ENCODE data around the gene AZIN2. TPM values are rescaled to one million over a fixed set of nuclear protein-coding genes. Genes with fewer than 3 reads are reported as not detected.

AZIN2 gene
- total and polyA plus RNA-seq, 2 of the 8 experiments (the other 6 are each of a cell fraction or from before 2014, with no cell fraction given), result 0.22 to 0.91 TPM

DNA sequence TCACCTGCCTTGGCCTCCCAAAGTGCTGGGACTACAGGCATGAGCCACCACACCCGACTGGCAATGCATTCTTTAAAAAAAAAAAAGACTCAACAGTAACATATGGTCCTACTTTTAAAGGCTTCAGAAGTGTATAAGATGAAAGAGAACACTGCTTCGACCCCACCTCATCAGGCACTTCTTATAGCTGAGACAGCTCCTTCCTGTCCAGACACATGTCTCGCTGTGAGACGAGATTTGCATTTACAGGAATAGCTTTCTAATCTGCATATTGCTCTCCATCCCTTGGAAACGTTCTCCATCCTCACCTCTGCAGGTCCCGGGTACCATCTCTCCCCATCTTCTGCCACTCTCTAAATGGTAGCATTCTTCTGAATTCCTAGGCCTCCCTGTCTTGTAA lies 6.7 kb downstream of the AZIN2 start:
- Histone ChIP-seq H3K4me3 (ENCODE audit: extremely low read depth in 1 of 4, insufficient read depth in 2 of 4, low read depth in 3 of 4, low read length in 4 of 4) (no peak overlapping the region), H3K79me2 (ENCODE audit: control insufficient read depth in 1 of 2, insufficient read depth in 2 of 2, low read length in 2 of 2) (no peaks in the 10 kb centered on the region), H4K20me1 (replicated peaks in 1 of 2; ENCODE audit: control insufficient read depth in 1 of 2, insufficient read depth in 2 of 2, low read length in 2 of 2) (no peaks in the 10 kb centered on the region), H3K4me1 (replicated peaks in 1 of 4; ENCODE audit: control insufficient read depth in 3 of 4, insufficient read depth in 4 of 4, low read length in 3 of 4) (no peaks in the 10 kb centered on the region), H3K36me3 (ENCODE audit: control insufficient read depth in 2 of 4, insufficient read depth in 4 of 4, low read length in 3 of 4) (no peaks in the 10 kb centered on the region), H3K23ac (ENCODE audit: insufficient read length) (no peak overlapping the region), H2AFZ (ENCODE audit: low read length) (no peak overlapping the region), H3K27me3 (replicated peaks in 1 of 4; ENCODE audit: control insufficient read depth in 3 of 4, extremely low read depth in 1 of 4, insufficient read depth in 3 of 4, low read length in 3 of 4) (peaks cover 5 to 28% (median 18%) of the 10 kb centered on the region in 4 experiments), H2BK20ac (ENCODE audit: low read length) (no peak overlapping the region), H2AK5ac (ENCODE audit: low read depth, low read length) (no peak overlapping the region), H4K91ac (replicated peaks; ENCODE audit: insufficient read length, low read length) (no peak overlapping the region), H2BK5ac (ENCODE audit: low read depth, low read length) (no peak overlapping the region), H2BK15ac (ENCODE audit: low read length) (no peak overlapping the region), H3K4me2 (ENCODE audit: insufficient read depth in 1 of 2, low read depth in 2 of 2, low read length in 2 of 2) (no peak overlapping the region), H3K14ac (ENCODE audit: insufficient read length) (no peak overlapping the region), H2BK120ac (replicated peaks; ENCODE audit: low read depth, low read length) (no peak overlapping the region), H4K5ac (ENCODE audit: insufficient read length, low read depth, low read length) (no peak overlapping the region), H3K9ac (replicated peaks in 1 of 4; ENCODE audit: extremely low read depth in 1 of 4, low read depth in 3 of 4, low read length in 3 of 4) (no peak overlapping the region), H3K23me2 (ENCODE audit: low read depth, low read length) (no peaks in the 10 kb centered on the region), H3K79me1 (ENCODE audit: low read depth, low read length) (no peaks in the 10 kb centered on the region), H3K18ac (ENCODE audit: extremely low read depth, low read length) (no peak overlapping the region), H3K27ac (ENCODE audit: low read depth, low read length) (no peak overlapping the region), H3K56ac (replicated peaks; ENCODE audit: insufficient read length, low read depth, low read length) (no peak overlapping the region), H3K9me3 (ENCODE audit: insufficient read depth in 2 of 2, low read depth in 1 of 2, low read length in 1 of 2) (no peaks in the 10 kb centered on the region), H2BK12ac (ENCODE audit: low read depth, low read length) (no peak overlapping the region), H4K8ac (ENCODE audit: extremely low read depth, insufficient read depth, low read length) (no peak overlapping the region), H3K4ac (replicated peaks; ENCODE audit: insufficient read length, low read depth, low read length) (no peak overlapping the region)
- ChIA-PET CTCF (ENCODE audit: partially characterized antibody) (interaction anchor here (0.5 to 8.4 kb wide), 8 partner anchors 8 to 485 kb away, joined by 3 to 77 read pairs (median 9); no protein-coding TSS in a partner anchor), POLR2A (ENCODE audit: partially characterized antibody) (interaction anchor here (1.1 to 1.3 kb wide), 2 partner anchors 154 to 184 kb away, joined by 3 read pairs; no protein-coding TSS in a partner anchor)
- no peak for DNase-seq (ENCODE audit: low read depth in 1 of 2, low spot score in 2 of 2)
- FAIRE-seq, result no peak
- 82% methylated on average over 6 of the region's 6 CpGs; no CpG with 5 or more reads in 1 of the 2 experiments for WGBS, 2 experiments (ENCODE audit: extremely low coverage in 1 of 2, insufficient coverage in 1 of 2, insufficient read length in 1 of 2, insufficient replicate concordance in 2 of 2, low coverage in 1 of 2, low lambda C conversion rate in 2 of 2, missing lambda C conversion rate in 1 of 2)
- TF ChIP-seq SUZ12 (IDR thresholded peaks at IDR 0.05; ENCODE audit: low read length) (no peak), SP1 (IDR thresholded peaks at IDR 0.05; ENCODE audit: low read depth, low read length) (no peak), BRCA1 (IDR thresholded peaks at IDR 0.05; ENCODE audit: low read depth, low read length) (no peak), ZNF274 (IDR thresholded peaks at IDR 0.05; ENCODE audit: borderline replicate concordance, extremely low read depth, low read length) (no peak), FOSL1 (IDR thresholded peaks at IDR 0.05; ENCODE audit: insufficient read depth, low read depth, low read length) (no peak), SIX5 (IDR thresholded peaks at IDR 0.05; ENCODE audit: low read depth, low read length) (no peak), GTF2F1 (IDR thresholded peaks at IDR 0.05; ENCODE audit: borderline replicate concordance, low read depth, low read length) (no peak)

Measured in H1 (cell line).